HepG2 (cell line): ENCODE results near the gene GCLM. TPM values are rescaled to one million over a fixed set of nuclear protein-coding genes. Genes with fewer than 3 reads are reported as not detected.
A peak's percentile ranks its signal among the peaks of the same experiment; 100 is the strongest.

ENCODE experiments used
- ARNT2 ChIP-seq: sonication (generic); formaldehyde crosslinking; IDR thresholded peaks from 2 replicates; pipeline ENCODE4 v1.8.0; 2022; ENCODE audit warnings: mild to moderate bottlenecking, low read depth, missing genetic modification reagents, moderate library complexity
- GATAD1 ChIP-seq: IDR thresholded peaks from 2 replicates; pipeline ENCODE4 v1.6.1; 2016; ENCODE audit warnings: missing genetic modification reagents, missing compliant biosample characterization
- GTF2F1 ChIP-seq: fragments of 150-350 bp; IDR thresholded peaks from 2 replicates; pipeline ENCODE4 v1.6.1; 2014; ENCODE audit warnings: low read length
- KDM3A ChIP-seq: IDR thresholded peaks from 2 replicates; pipeline ENCODE4 v1.6.1; 2018; ENCODE audit warnings: low read depth, missing compliant biosample characterization
- KLF11 ChIP-seq: IDR thresholded peaks from 2 replicates; pipeline ENCODE4 v1.6.1; 2016; ENCODE audit warnings: missing compliant biosample characterization
- MED13 ChIP-seq: sonication (generic); formaldehyde crosslinking; IDR thresholded peaks from 2 replicates; pipeline ENCODE4 v1.5.0; 2020; ENCODE audit warnings: missing genetic modification reagents
- PAF1 ChIP-seq: IDR thresholded peaks from 2 replicates; pipeline ENCODE4 v1.6.1; 2016; ENCODE audit warnings: missing genetic modification reagents, missing compliant biosample characterization
- PPARG ChIP-seq: conservative IDR thresholded peaks from 2 replicates; pipeline ENCODE4 v1.6.1; 2016; ENCODE audit warnings: missing biosample characterization, missing genetic modification reagents
- SNRNP70 ChIP-seq: fragments of 200-400 bp; formaldehyde crosslinking; IDR thresholded peaks from 2 replicates; pipeline ENCODE4 v1.6.1; 2017; ENCODE audit warnings: mild to moderate bottlenecking, low read depth, low read length, moderate library complexity
- TBP ChIP-seq: sonication (generic); formaldehyde crosslinking; IDR thresholded peaks from 2 replicates; pipeline ENCODE4 v1.5.0; 2020; ENCODE audit warnings: missing genetic modification reagents
- XRCC5 ChIP-seq: fragments of 200-400 bp; formaldehyde crosslinking; optimal IDR thresholded peaks from 2 replicates; pipeline ENCODE3; 2017; ENCODE audit warnings: mild to moderate bottlenecking, low read length
- ZMYM3 ChIP-seq: sonication (generic); formaldehyde crosslinking; IDR thresholded peaks from 2 replicates; pipeline ENCODE4 v1.5.1; 2020; ENCODE audit warnings: mild to moderate bottlenecking, missing genetic modification reagents
- ZNF253 ChIP-seq: sonication (generic); formaldehyde crosslinking; IDR thresholded peaks from 2 replicates; pipeline ENCODE4 v1.8.0; 2022; ENCODE audit warnings: mild to moderate bottlenecking, missing genetic modification reagents, borderline replicate concordance
- ZNF878 ChIP-seq: sonication (generic); formaldehyde crosslinking; IDR thresholded peaks from 2 replicates; pipeline ENCODE4 v1.8.1; 2023; ENCODE audit warnings: mild to moderate bottlenecking, missing genetic modification reagents, moderate library complexity
- ZNF891 ChIP-seq: sonication (generic); formaldehyde crosslinking; IDR thresholded peaks from 2 replicates; pipeline ENCODE4 v1.5.0; 2020; ENCODE audit warnings: mild to moderate bottlenecking, missing genetic modification reagents
- polyA plus RNA-seq, 8 experiments: library from polyadenylated mRNA; depleted of rRNA in 3 of 8; stranded (reverse) in 7 of 8; unstranded in 1 of 8; fragments of >200 nt; fragmentation: Illumina TruSeq in 4 of 8; extraction: Trizol in 4 of 8; gene quantifications; 2 replicates each; pipeline versions ENCODE4 v1.2.1 to v1.2.3, GENCODE V29; 2011 to 2016; ENCODE audit warnings: low read depth in 4 of 8, missing spikeins in 1 of 8, mixed read lengths in 1 of 8; ENCODE audit not compliant: insufficient read depth in 1 of 8
- total RNA-seq, 5 experiments: library from RNA; depleted of rRNA; stranded (reverse); fragments of >200 nt; fragmentation: Illumina TruSeq; extraction: Trizol; gene quantifications; 2 replicates each; pipeline ENCODE4 v1.2.3, GENCODE V29; 2016; ENCODE audit warnings: low read depth in 1 of 5
- TF ChIP-seq, protein P1 (sequence below): sonication (generic); formaldehyde crosslinking; IDR thresholded peaks from 2 replicates; pipeline ENCODE4 v1.5.0; 2020; ENCODE audit warnings: missing genetic modification reagents, mild to moderate bottlenecking, borderline replicate concordance
- TF ChIP-seq, protein P2 (sequence below): sonication (generic); formaldehyde crosslinking; IDR thresholded peaks from 2 replicates; pipeline ENCODE4 v1.4.0; 2020; ENCODE audit warnings: missing genetic modification reagents
- TF ChIP-seq, protein P3 (sequence below): IDR thresholded peaks from 2 replicates; pipeline ENCODE4 v1.6.1; 2016
- TF ChIP-seq, protein P4 (sequence below): sonication (generic); formaldehyde crosslinking; IDR thresholded peaks from 2 replicates; pipeline ENCODE4 v1.4.0; 2020; ENCODE audit warnings: missing genetic modification reagents, mild to moderate bottlenecking, borderline replicate concordance
- TF ChIP-seq, protein P5 (sequence below): sonication (generic); formaldehyde crosslinking; IDR thresholded peaks from 2 replicates; pipeline ENCODE4 v1.4.0; 2020; ENCODE audit warnings: mild to moderate bottlenecking, missing genetic modification reagents

Gene GCLM
- total and polyA plus RNA-seq, 2 of the 13 experiments (the other 11 are each of a cell fraction or from before 2014, with no cell fraction given) = 8.7 to 29.9 TPM

DNA sequence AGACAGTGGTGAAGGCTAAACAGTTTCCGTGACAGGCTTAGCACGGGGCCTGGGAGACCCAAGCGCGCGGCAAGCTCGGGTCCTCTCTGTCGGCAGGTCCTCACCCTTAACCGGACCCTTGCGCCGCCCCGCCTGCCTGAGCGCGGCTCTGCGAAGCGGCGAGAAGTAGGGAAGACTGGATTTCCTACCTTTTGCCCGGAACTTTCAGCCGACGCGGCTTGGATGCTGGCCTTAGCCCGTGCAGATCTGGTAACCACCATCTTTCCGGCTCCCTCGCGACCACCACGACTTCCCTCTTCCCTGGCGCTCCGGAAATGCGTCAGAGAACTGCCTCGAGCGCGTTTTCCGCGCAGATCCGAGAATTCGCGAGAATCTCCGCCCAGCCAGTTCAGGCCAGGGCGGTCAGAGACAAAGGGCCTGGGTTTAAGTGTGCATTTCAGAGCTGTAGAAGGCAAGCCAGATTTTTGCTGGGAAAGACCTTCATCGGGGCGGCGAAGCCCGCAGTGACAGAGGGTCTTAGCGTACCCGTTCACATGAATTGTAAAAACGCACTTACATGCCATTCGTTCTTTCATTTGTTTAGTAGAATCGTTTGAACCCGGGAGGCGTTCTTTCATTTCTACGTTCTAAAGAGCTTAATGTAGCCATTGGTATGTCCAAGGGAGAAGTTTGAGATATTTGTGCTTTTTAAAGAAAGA, 30.2 kb downstream of the GCLM start, which contains the start of gene DNTTIP2 (continued):
- TF ChIP-seq, protein P1, sequence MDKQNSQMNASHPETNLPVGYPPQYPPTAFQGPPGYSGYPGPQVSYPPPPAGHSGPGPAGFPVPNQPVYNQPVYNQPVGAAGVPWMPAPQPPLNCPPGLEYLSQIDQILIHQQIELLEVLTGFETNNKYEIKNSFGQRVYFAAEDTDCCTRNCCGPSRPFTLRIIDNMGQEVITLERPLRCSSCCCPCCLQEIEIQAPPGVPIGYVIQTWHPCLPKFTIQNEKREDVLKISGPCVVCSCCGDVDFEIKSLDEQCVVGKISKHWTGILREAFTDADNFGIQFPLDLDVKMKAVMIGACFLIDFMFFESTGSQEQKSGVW = no peak
- TF ChIP-seq, protein P2, sequence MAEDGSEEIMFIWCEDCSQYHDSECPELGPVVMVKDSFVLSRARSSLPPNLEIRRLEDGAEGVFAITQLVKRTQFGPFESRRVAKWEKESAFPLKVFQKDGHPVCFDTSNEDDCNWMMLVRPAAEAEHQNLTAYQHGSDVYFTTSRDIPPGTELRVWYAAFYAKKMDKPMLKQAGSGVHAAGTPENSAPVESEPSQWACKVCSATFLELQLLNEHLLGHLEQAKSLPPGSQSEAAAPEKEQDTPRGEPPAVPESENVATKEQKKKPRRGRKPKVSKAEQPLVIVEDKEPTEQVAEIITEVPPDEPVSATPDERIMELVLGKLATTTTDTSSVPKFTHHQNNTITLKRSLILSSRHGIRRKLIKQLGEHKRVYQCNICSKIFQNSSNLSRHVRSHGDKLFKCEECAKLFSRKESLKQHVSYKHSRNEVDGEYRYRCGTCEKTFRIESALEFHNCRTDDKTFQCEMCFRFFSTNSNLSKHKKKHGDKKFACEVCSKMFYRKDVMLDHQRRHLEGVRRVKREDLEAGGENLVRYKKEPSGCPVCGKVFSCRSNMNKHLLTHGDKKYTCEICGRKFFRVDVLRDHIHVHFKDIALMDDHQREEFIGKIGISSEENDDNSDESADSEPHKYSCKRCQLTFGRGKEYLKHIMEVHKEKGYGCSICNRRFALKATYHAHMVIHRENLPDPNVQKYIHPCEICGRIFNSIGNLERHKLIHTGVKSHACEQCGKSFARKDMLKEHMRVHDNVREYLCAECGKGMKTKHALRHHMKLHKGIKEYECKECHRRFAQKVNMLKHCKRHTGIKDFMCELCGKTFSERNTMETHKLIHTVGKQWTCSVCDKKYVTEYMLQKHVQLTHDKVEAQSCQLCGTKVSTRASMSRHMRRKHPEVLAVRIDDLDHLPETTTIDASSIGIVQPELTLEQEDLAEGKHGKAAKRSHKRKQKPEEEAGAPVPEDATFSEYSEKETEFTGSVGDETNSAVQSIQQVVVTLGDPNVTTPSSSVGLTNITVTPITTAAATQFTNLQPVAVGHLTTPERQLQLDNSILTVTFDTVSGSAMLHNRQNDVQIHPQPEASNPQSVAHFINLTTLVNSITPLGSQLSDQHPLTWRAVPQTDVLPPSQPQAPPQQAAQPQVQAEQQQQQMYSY (CRISPR knock-in tag) = no peak
- TF ChIP-seq PPARG = 0 out of 2 replicates have a peak, but pooled peaks have one; percentile 26
- no peak; the same call in 1 of the 2 replicates for TF ChIP-seq KLF11
- TF ChIP-seq, protein P3, sequence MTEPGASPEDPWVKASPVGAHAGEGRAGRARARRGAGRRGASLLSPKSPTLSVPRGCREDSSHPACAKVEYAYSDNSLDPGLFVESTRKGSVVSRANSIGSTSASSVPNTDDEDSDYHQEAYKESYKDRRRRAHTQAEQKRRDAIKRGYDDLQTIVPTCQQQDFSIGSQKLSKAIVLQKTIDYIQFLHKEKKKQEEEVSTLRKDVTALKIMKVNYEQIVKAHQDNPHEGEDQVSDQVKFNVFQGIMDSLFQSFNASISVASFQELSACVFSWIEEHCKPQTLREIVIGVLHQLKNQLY (CRISPR knock-in tag) = no peak
- peak; percentile 89; the same call in 1 of the 2 replicates for TF ChIP-seq KDM3A (CRISPR knock-in tag)
- TF ChIP-seq XRCC5 = peak; percentile 52
- TF ChIP-seq GTF2F1 = 0 out of 2 replicates have a peak, but pooled peaks have one; percentile 52
- TF ChIP-seq, protein P4, sequence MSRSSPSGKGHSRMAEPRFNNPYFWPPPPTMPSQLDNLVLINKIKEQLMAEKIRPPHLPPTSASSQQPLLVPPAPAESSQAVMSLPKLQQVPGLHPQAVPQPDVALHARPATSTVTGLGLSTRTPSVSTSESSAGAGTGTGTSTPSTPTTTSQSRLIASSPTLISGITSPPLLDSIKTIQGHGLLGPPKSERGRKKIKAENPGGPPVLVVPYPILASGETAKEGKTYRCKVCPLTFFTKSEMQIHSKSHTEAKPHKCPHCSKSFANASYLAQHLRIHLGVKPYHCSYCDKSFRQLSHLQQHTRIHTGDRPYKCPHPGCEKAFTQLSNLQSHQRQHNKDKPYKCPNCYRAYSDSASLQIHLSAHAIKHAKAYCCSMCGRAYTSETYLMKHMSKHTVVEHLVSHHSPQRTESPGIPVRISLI = no peak
- TF ChIP-seq PAF1 (CRISPR knock-in tag) = no peak
- peak; percentile 33; the same call in 1 of the 2 replicates for TF ChIP-seq TBP (CRISPR knock-in tag)
- TF ChIP-seq ZMYM3 (CRISPR knock-in tag) = no peak
- TF ChIP-seq ZNF878 (CRISPR knock-in tag) = 0 out of 2 replicates have a peak, but pooled peaks have one; percentile 57
- peak; percentile 97; the same call in 1 of the 2 replicates for TF ChIP-seq ARNT2
- TF ChIP-seq ZNF253 (CRISPR knock-in tag) = peak; percentile 20; the same call in 1 of the 2 replicates
- peak; percentile 80; the same call in 1 of the 2 replicates for TF ChIP-seq MED13 (CRISPR knock-in tag)
- peak; percentile 100 for TF ChIP-seq GATAD1 (CRISPR knock-in tag)
- TF ChIP-seq, protein P5, sequence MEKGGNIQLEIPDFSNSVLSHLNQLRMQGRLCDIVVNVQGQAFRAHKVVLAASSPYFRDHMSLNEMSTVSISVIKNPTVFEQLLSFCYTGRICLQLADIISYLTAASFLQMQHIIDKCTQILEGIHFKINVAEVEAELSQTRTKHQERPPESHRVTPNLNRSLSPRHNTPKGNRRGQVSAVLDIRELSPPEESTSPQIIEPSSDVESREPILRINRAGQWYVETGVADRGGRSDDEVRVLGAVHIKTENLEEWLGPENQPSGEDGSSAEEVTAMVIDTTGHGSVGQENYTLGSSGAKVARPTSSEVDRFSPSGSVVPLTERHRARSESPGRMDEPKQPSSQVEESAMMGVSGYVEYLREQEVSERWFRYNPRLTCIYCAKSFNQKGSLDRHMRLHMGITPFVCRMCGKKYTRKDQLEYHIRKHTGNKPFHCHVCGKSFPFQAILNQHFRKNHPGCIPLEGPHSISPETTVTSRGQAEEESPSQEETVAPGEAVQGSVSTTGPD (CRISPR knock-in tag) = no peak
- TF ChIP-seq ZNF891 (CRISPR knock-in tag) = peak; percentile 69
- no peak for TF ChIP-seq SNRNP70
